Mammary epithelial cell (primary cell): ENCODE measurements around the gene LRRC36.

Experiments
- EZH2 ChIP-seq: IDR thresholded peaks from 2 replicates; pipeline ENCODE4 v1.6.1; 2012; ENCODE audit warnings: low read length, inconsistent platforms, borderline replicate concordance
- TF ChIP-seq, protein P1 (sequence below), 2 donors: IDR thresholded peaks in 1 of 2; conservative IDR thresholded peaks in 1 of 2; 2 replicates each; pipeline ENCODE4 v1.5.1; 2011 to 2012; ENCODE audit warnings: inconsistent platforms in 2 of 2, low read length in 2 of 2, mild to moderate bottlenecking in 2 of 2, control low read depth in 1 of 2, low read depth in 1 of 2; ENCODE audit not compliant: insufficient read depth in 1 of 2; ENCODE audit errors: extremely low read depth in 1 of 2

DNA sequence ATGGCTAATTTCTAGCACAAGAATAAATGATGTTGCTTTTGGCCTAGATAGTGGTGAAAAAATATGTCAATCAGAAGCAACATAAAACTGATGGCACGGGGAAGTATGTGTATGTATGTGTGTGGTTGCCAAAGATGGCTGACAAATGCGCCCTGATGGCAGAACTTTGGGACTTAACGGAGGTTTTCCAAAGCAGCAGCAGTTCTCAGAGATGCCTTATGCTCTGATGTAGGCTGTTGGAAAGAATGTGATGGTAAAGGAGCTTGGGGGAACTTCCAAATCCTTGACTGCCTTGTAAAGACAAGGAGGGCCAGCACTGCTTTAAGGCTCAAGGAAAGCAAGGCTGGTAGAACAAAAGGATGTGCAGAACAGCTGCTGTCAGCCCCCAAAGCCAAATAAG, 16.1 kb upstream of the LRRC36 start:
- TF ChIP-seq, protein P1, sequence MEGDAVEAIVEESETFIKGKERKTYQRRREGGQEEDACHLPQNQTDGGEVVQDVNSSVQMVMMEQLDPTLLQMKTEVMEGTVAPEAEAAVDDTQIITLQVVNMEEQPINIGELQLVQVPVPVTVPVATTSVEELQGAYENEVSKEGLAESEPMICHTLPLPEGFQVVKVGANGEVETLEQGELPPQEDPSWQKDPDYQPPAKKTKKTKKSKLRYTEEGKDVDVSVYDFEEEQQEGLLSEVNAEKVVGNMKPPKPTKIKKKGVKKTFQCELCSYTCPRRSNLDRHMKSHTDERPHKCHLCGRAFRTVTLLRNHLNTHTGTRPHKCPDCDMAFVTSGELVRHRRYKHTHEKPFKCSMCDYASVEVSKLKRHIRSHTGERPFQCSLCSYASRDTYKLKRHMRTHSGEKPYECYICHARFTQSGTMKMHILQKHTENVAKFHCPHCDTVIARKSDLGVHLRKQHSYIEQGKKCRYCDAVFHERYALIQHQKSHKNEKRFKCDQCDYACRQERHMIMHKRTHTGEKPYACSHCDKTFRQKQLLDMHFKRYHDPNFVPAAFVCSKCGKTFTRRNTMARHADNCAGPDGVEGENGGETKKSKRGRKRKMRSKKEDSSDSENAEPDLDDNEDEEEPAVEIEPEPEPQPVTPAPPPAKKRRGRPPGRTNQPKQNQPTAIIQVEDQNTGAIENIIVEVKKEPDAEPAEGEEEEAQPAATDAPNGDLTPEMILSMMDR (conservative IDR thresholded peaks at IDR 0.05 in 1 of 2, IDR thresholded peaks at IDR 0.05 in 1 of 2; ENCODE audit: extremely low read depth in 1 of 2, insufficient read depth in 1 of 2, low read depth in 1 of 2, low read length in 2 of 2), result no peak
- TF ChIP-seq EZH2, result no peak
